HG02623 (cell line): ENCODE measurements around the gene HMX2.

ENCODE experiments used
- ATAC-seq: cut with Tn5 transposase; IDR thresholded peaks from one replicate; pipeline ENCODE4 v1.9.1; 2021; ENCODE audit warnings: moderate library complexity; ENCODE audit not compliant: unreplicated experiment

Gene HMX2

DNA sequence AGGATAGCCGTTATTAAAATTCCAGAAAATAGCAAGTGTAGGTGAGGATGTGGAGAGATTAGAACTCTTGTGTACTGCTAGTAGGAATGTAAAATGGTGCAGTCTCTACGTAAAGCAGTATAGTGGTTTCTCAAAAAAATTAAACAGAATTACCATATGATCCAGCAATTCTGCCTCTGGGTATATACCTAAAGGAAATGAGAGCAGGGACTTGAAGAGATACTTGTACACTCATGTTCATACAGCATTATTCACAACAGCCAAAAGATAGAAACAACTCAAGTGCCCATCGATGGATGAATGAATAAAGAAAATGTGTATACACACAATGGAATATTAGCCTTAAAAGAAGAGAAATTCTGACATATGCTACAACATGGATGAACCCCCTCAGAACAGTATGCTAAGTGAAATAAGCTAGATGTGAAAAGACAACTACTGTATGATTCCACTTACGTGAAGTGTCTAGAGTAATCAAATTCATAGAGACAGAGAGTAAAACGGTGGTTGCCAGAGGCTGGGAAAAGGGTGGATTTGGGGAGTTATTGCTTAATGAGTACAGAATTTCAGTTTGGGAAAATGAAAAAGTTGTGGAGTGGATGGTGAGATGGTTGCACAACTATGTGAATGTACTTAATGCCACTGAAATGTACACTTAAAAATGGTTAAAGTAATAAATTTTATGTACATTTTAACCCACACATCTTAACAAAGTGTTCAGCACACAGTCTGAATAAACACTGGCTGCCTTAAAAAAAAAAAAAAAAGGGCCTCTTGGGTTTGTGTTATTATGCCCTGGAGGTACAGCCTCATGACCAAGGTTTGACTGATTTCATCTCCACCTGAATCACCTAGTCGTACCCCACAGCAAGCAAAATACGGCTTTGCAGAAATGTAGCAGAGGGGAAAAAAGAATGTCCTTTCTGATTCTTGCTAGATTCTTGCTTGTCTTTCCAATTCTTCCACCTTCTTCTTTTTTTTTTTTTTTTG is 32.5 kb downstream of the HMX2 start:
- no peak for ATAC-seq

DNA sequence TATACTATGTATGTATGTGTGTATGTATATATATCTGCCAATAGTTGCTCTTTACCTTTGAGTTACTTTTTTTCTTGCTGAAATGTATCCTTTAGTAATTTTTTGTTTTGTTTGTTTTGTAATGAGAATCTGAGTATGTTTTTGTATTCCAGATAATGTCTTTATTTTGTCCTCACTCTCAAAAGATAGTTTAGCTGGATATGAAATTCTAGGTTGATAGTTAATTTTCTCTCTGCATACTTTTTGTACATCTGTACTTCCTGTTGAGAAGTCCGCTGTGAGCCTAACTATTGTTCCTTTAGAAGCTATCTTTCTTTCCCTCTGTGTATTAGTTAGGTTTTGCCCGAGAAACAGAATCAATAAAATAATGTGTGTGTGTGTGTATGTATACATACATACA is 35.8 kb downstream of the HMX2 start:
- no peak for ATAC-seq

DNA sequence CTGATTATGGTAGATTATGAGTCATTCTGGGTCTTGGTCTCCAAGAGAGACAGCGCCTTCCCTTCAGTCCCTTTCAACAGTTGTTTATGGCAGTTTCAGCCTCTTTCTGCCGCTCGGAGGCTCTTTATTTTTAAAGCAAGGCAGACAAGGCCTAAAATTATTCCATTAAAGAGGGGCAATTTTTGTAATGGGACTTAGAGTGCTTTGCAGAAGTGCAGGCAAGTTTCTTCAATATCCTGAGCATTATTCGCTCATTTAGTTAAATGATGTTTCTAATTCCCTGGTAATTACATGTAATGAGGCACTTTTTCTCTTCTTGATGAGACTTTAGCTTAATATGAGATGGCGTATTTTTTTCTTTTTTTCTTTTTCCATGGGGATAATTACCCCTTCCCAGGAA is 39.8 kb downstream of the HMX2 start:
- ATAC-seq, result no peak

DNA sequence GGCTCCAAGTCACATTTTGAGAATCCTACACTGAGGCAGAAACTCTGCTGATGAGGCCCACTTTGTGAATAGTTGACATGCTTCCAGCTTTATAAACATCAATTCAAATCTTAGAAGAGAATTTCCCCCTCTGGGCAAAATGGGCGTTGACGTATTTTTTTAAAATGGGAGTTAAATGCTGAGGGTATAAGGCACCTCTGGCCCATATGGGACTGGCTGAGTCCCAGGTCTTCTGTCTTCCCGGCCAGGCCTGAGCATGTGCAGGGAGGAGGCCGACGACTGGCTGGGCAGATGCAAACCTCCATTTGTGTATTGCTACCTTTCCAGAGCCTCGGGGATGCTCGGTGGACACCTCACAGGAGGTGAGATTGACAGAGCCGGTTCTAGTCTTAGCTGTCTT is 44.0 kb downstream of the HMX2 start:
- no peak for ATAC-seq

DNA sequence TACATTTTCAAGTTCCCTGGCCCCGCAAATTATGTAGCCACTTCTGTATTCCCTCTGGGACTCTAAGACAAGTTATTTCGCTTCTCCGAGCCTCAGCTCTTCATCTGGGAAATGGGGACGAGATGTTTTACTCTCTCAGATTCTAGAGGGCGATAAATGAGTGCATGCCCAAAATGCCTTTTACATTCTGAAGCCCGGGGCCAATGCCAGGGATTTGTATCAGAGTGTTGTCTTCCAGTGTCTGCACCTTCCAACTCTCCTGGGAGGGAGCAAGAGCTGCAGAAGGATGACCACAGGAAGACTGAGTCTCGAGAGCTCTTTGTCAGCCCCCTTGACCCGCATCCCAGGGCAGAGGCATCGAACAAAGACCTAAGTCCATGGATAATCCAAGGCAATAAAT is 46.1 kb downstream of the HMX2 start:
- ATAC-seq, result no peak
